ENCODE measurements around the gene NR2E1. TPM values are rescaled to one million over a fixed set of nuclear protein-coding genes. Genes with fewer than 3 reads are reported as not detected.

The NR2E1 gene
- total RNA-seq, 6 donors from 2014 or later: not detected

DNA sequence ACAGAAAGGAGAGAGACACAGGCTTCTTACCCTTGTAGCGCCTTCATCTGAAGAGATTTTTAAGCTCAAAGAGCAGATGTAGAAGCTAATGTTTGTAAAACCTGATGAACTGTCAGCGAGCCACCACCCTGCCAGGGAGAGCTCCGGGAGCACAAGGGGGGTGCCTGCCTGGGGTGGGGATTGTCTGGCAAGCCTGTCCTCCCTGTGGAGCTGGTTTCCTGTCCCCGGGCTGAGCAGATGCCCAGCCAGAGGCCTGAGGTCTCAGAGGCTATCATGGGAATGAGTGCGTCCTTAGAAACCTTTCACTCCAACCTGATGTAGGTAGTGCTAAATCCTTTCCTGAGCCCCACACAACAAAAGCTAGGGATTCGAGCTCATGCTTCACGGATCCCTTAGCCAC lies 41.9 kb upstream of the NR2E1 start:
- Histone ChIP-seq H3K4me1 (peaks cover 6 to 9% (median 8%) of the 10 kb centered on the region in 4 donors), H3K4me3 (no peak overlapping the region), H3K36me3 (no peaks in the 10 kb centered on the region), H3K27ac (no peak overlapping the region), H3K27me3 (peaks cover 0 to 14% (median 9%) of the 10 kb centered on the region in 4 donors), H3K9me3 (no peaks in the 10 kb centered on the region)
- DNase-seq (peak in 1 of 2 donors; percentile 10), ATAC-seq (ENCODE audit: low FRiP score in 2 of 2) (no peak)
- 24 to 45% methylated on average over 5 to 7 of the region's 7 CpGs for WGBS, 2 donors
- TF ChIP-seq POLR2A (IDR thresholded peaks at IDR 0.05): no peak
- no peak for TF ChIP-seq EP300 (IDR thresholded peaks at IDR 0.05)
- no peak for TF ChIP-seq POLR2AphosphoS5 (IDR thresholded peaks at IDR 0.05)
- TF ChIP-seq, protein P1, sequence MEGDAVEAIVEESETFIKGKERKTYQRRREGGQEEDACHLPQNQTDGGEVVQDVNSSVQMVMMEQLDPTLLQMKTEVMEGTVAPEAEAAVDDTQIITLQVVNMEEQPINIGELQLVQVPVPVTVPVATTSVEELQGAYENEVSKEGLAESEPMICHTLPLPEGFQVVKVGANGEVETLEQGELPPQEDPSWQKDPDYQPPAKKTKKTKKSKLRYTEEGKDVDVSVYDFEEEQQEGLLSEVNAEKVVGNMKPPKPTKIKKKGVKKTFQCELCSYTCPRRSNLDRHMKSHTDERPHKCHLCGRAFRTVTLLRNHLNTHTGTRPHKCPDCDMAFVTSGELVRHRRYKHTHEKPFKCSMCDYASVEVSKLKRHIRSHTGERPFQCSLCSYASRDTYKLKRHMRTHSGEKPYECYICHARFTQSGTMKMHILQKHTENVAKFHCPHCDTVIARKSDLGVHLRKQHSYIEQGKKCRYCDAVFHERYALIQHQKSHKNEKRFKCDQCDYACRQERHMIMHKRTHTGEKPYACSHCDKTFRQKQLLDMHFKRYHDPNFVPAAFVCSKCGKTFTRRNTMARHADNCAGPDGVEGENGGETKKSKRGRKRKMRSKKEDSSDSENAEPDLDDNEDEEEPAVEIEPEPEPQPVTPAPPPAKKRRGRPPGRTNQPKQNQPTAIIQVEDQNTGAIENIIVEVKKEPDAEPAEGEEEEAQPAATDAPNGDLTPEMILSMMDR (IDR thresholded peaks at IDR 0.05): no peak

DNA sequence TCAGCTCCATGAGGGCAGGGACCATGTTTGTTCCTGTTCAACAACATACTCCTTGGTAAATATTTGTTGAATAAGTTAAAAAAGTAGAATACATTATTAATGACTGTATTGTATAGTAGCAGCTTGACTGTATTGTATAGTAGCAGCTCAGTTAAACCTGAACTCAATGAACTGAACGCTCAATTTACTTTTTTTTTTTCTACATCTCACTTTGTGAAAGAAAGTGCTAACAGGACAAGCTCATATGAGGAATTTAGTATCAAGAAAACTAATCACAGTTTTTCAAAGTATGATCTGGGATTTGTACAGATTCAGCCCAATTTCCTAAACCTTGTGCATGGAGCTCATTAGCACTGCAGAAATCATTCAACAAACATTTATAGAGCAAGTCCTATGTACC lies 38.8 kb upstream of the NR2E1 start:
- no peaks in the 10 kb centered on the region for H3K4me1 ChIP-seq
- H3K36me3 ChIP-seq: no peaks in the 10 kb centered on the region
- H3K27me3 ChIP-seq: peaks cover 0 to 3% (median 0%) of the 10 kb centered on the region in 4 donors
- no peak overlapping the region for H3K27ac ChIP-seq
- H3K9me3 ChIP-seq: no peaks in the 10 kb centered on the region
- DNase-seq (no peak), ATAC-seq (ENCODE audit: low FRiP score in 2 of 2) (no peak)
- TF ChIP-seq POLR2A (IDR thresholded peaks at IDR 0.05) (no peak), EP300 (IDR thresholded peaks at IDR 0.05) (no peak), POLR2AphosphoS5 (IDR thresholded peaks at IDR 0.05) (no peak)
- TF ChIP-seq, protein P1 (IDR thresholded peaks at IDR 0.05): no peak
- WGBS, 2 donors: 88 to 95% methylated on average over 1 of the region's 1 CpG
- no peak overlapping the region for H3K4me3 ChIP-seq

DNA sequence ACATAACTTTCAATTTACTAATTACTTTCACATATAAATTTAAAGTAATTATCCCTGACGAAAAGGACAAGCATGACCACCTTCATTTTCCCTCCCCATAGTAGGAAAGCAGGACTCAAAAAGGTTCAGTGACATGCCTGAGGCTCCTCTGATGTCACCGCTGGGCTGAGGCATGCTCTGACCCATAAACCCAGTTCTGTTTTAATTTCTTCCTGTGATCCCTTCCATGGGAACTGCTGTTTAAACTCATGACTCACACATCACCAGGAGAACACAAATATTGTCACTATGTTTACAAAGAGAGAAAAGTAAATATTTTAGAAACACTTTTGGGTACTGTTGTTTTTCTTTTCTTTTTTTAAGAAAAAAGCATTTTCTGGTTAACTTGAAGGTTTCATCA lies 38.0 kb upstream of the NR2E1 start:
- Histone ChIP-seq H3K4me1 (no peaks in the 10 kb centered on the region), H3K36me3 (no peaks in the 10 kb centered on the region), H3K27ac (no peak overlapping the region), H3K4me3 (no peak overlapping the region), H3K9me3 (no peaks in the 10 kb centered on the region), H3K27me3 (peaks cover 0 to 3% (median 0%) of the 10 kb centered on the region in 4 donors)
- no peak for DNase-seq
- no peak for ATAC-seq (ENCODE audit: low FRiP score in 2 of 2)
- no peak for TF ChIP-seq POLR2A (IDR thresholded peaks at IDR 0.05)
- no peak for TF ChIP-seq POLR2AphosphoS5 (IDR thresholded peaks at IDR 0.05)
- TF ChIP-seq, protein P1 (IDR thresholded peaks at IDR 0.05): no peak
- TF ChIP-seq EP300 (IDR thresholded peaks at IDR 0.05): no peak
- 69 to 87% methylated on average over 2 of the region's 2 CpGs for WGBS, 2 donors

DNA sequence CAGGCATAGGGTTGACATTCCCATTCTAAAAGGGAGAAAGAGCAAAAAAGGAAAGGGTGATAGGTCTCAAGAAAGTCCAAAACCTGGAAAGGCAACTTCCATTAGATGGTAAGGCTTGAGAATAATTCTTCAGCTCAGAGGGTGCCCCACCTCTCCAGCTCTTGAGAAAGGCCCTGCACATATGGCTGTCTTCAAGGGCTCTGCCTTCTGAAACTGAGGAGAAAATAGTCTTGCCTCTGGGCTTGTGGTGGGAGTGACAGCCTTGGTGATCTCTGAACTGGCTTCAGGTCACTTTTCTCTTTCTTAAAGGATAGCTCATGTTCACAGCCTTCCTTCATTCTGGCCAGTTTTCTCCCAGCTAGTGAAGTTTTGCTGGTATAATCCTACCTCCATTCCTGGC lies 35.6 kb upstream of the NR2E1 start:
- no peak overlapping the region for H3K4me3 ChIP-seq
- H3K36me3 ChIP-seq: no peaks in the 10 kb centered on the region
- DNase-seq (no peak), ATAC-seq (ENCODE audit: low FRiP score in 2 of 2) (no peak)
- H3K4me1 ChIP-seq: peaks cover 8 to 16% (median 12%) of the 10 kb centered on the region in 4 donors
- peaks cover 0 to 10% (median 3%) of the 10 kb centered on the region in 4 donors for H3K27me3 ChIP-seq
- TF ChIP-seq, protein P1 (IDR thresholded peaks at IDR 0.05): no peak
- no peak for TF ChIP-seq EP300 (IDR thresholded peaks at IDR 0.05)
- no peak for TF ChIP-seq POLR2AphosphoS5 (IDR thresholded peaks at IDR 0.05)
- TF ChIP-seq POLR2A (IDR thresholded peaks at IDR 0.05): no peak
- H3K9me3 ChIP-seq: no peaks in the 10 kb centered on the region
- H3K27ac ChIP-seq: no peak overlapping the region

DNA sequence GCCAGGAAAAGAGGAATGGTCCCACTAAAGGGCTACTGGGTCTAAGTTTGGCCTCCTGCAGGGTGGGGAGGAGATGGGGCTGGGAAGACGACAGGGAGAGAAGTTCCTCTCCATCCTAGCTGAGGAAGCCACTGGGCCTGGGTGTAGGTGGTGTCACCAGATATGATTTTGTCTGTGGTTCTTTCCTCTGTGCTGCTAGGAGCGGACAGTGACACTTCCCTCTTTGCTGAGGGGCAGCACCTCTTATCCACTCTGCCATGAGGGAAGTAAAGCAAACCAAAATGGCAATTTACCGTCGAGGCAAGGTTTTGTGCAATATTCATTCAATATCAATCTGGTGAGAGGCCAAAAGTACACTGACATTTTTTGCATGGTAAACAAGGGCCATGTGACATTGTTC lies 33.0 kb upstream of the NR2E1 start:
- H3K4me3 ChIP-seq: no peak overlapping the region

More for the DNA sequence above, 33.0 kb upstream of the NR2E1 start:
- no peaks in the 10 kb centered on the region for H3K36me3 ChIP-seq
- 67 to 83% methylated on average over 4 of the region's 4 CpGs for WGBS, 2 donors
- TF ChIP-seq, protein P1 (IDR thresholded peaks at IDR 0.05): no peak
- TF ChIP-seq POLR2AphosphoS5 (IDR thresholded peaks at IDR 0.05) (no peak), EP300 (IDR thresholded peaks at IDR 0.05) (no peak), POLR2A (IDR thresholded peaks at IDR 0.05) (no peak)
- peaks cover 0 to 14% (median 3%) of the 10 kb centered on the region in 4 donors for H3K27me3 ChIP-seq
- H3K4me1 ChIP-seq: peaks cover 8 to 16% (median 12%) of the 10 kb centered on the region in 4 donors
- DNase-seq: no peak
- no peak for ATAC-seq (ENCODE audit: low FRiP score in 2 of 2)
- no peaks in the 10 kb centered on the region for H3K9me3 ChIP-seq
- no peak overlapping the region for H3K27ac ChIP-seq

Measured in upper lobe of left lung (tissue), 6 donors.